Tibial nerve (tissue), 3 donors: ENCODE results near the gene SMARCAD1.

ENCODE experiments used
- POLR2A ChIP-seq, 2 donors: fragments of 450-650 bp; IDR thresholded peaks; one replicate each; pipeline ENCODE4 v1.6.1; 2017; ENCODE audit warnings: antibody characterized with exemption in 2 of 2, mild to moderate bottlenecking in 2 of 2, moderate library complexity in 2 of 2
- TF ChIP-seq, protein P1 (sequence below), 5 experiments: fragments of 200-600 bp in 3 of 5; fragments of 450-650 bp in 2 of 5; sonication (generic) in 3 of 5; IDR thresholded peaks; one replicate each; pipeline ENCODE4 v1.5.1; 2016 to 2019; ENCODE audit warnings: antibody characterized with exemption in 5 of 5, mild to moderate bottlenecking in 3 of 5, moderate library complexity in 2 of 5

- TF ChIP-seq, protein P1, sequence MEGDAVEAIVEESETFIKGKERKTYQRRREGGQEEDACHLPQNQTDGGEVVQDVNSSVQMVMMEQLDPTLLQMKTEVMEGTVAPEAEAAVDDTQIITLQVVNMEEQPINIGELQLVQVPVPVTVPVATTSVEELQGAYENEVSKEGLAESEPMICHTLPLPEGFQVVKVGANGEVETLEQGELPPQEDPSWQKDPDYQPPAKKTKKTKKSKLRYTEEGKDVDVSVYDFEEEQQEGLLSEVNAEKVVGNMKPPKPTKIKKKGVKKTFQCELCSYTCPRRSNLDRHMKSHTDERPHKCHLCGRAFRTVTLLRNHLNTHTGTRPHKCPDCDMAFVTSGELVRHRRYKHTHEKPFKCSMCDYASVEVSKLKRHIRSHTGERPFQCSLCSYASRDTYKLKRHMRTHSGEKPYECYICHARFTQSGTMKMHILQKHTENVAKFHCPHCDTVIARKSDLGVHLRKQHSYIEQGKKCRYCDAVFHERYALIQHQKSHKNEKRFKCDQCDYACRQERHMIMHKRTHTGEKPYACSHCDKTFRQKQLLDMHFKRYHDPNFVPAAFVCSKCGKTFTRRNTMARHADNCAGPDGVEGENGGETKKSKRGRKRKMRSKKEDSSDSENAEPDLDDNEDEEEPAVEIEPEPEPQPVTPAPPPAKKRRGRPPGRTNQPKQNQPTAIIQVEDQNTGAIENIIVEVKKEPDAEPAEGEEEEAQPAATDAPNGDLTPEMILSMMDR (IDR thresholded peaks at IDR 0.05): peak in 2 of 5 experiments; percentile 9 to 33
- no peak for TF ChIP-seq POLR2A (IDR thresholded peaks at IDR 0.05)
These were observed 125.4 kb downstream of the SMARCAD1 start for GRCh38 chr4:94332983-94333590.
